ENCODE data around the gene OPRD1. TPM values are rescaled to one million over a fixed set of nuclear protein-coding genes. Genes with fewer than 3 reads are reported as not detected.

Gene OPRD1
- total RNA-seq, 1 donor from 2014 or later: not detected

GRCh38 chr1:28775121-28775942, 36.6 kb upstream of the OPRD1 start:
- TF ChIP-seq CTCF (IDR thresholded peaks at IDR 0.05; ENCODE audit: borderline replicate concordance): peak; percentile 8
- intact Hi-C loops (cut with micrococcal nuclease): no loop called here
- Histone ChIP-seq H3K27me3 (ENCODE audit: low read depth) (no peaks in the 10 kb centered on the region), H3K36me3 (peaks cover 7% of the 10 kb centered on the region), H3K4me1 (peaks cover 12% of the 10 kb centered on the region), H3K27ac (replicated peaks) (peak overlapping the region; percentile 46), H3K4me3 (peak overlapping the region; percentile 64), H3K9me3 (replicated peaks) (no peaks in the 10 kb centered on the region)
- peak; percentile 80 for DNase-seq

GRCh38 chr1:28776341-28776740, 35.6 kb upstream of the OPRD1 start:
- peaks cover 12% of the 10 kb centered on the region for H3K4me1 ChIP-seq
- no peak for DNase-seq
- no peak for TF ChIP-seq CTCF (IDR thresholded peaks at IDR 0.05; ENCODE audit: borderline replicate concordance)
- no peaks in the 10 kb centered on the region for H3K9me3 ChIP-seq (replicated peaks)
- intact Hi-C loops (cut with micrococcal nuclease): no loop called here
- H3K27ac ChIP-seq (replicated peaks): no peak overlapping the region
- H3K4me3 ChIP-seq: no peak overlapping the region
- H3K36me3 ChIP-seq: peaks cover 5% of the 10 kb centered on the region
- H3K27me3 ChIP-seq (ENCODE audit: low read depth): no peaks in the 10 kb centered on the region

- DNase-seq: no peak
- intact Hi-C loops (cut with micrococcal nuclease): no loop called here
Measured at GRCh38 chr1:28778021-28778420, 33.9 kb upstream of the OPRD1 start.

GRCh38 chr1:28779751-28780408, 32.1 kb upstream of the OPRD1 start:
- Histone ChIP-seq H3K27me3 (ENCODE audit: low read depth) (no peaks in the 10 kb centered on the region), H3K4me1 (peaks cover 6% of the 10 kb centered on the region), H3K36me3 (no peaks in the 10 kb centered on the region), H3K27ac (replicated peaks) (no peak overlapping the region), H3K9me3 (replicated peaks) (no peaks in the 10 kb centered on the region), H3K4me3 (no peak overlapping the region)
- DNase-seq: no peak
- intact Hi-C loops (cut with micrococcal nuclease): loop anchor here (5.0 kb wide), 1 partner anchor 97 kb away; no protein-coding TSS in a partner anchor
- TF ChIP-seq CTCF (IDR thresholded peaks at IDR 0.05; ENCODE audit: borderline replicate concordance): no peak

More at GRCh38 chr1:28778021-28778420, 33.9 kb upstream of the OPRD1 start:
- no peak overlapping the region for H3K27ac ChIP-seq (replicated peaks)
- H3K27me3 ChIP-seq (ENCODE audit: low read depth): no peaks in the 10 kb centered on the region
- no peaks in the 10 kb centered on the region for H3K9me3 ChIP-seq (replicated peaks)
- H3K36me3 ChIP-seq: peaks cover 5% of the 10 kb centered on the region
- peaks cover 12% of the 10 kb centered on the region for H3K4me1 ChIP-seq
- no peak for TF ChIP-seq CTCF (IDR thresholded peaks at IDR 0.05; ENCODE audit: borderline replicate concordance)
- no peak overlapping the region for H3K4me3 ChIP-seq

GRCh38 chr1:28781305-28781704, 30.7 kb upstream of the OPRD1 start:
- intact Hi-C loops (cut with micrococcal nuclease): loop anchor here (5.0 kb wide), 1 partner anchor 96 kb away; no protein-coding TSS in a partner anchor
- DNase-seq: no peak
- no peaks in the 10 kb centered on the region for H3K9me3 ChIP-seq (replicated peaks)
- no peak for TF ChIP-seq CTCF (IDR thresholded peaks at IDR 0.05; ENCODE audit: borderline replicate concordance)
- peaks cover 4% of the 10 kb centered on the region for H3K4me1 ChIP-seq
- H3K36me3 ChIP-seq: no peaks in the 10 kb centered on the region
- H3K27me3 ChIP-seq (ENCODE audit: low read depth): no peaks in the 10 kb centered on the region
- no peak overlapping the region for H3K4me3 ChIP-seq
- no peak overlapping the region for H3K27ac ChIP-seq (replicated peaks)
